Mucosa of descending colon (tissue), 3 donors: ENCODE measurements around the gene NOD2. TPM values are rescaled to one million over a fixed set of nuclear protein-coding genes. Genes with fewer than 3 reads are reported as not detected.

ENCODE experiments used
- ATAC-seq: fragments of 200-7000 bp; cut with Tn5 transposase; one replicate; pipeline ENCODE4 v1.9.1; 2020; ENCODE audit warnings: mild to moderate bottlenecking, moderate library complexity
- DNase-seq, 3 donors: peaks; one replicate each; pipeline ENCODE4 v3.0.0-alpha.2; 2020
- H3K36me3 ChIP-seq: fragments of 200-600 bp; one replicate; pipeline ENCODE4 v1.8.0; 2021; ENCODE audit warnings: low read depth, mild to moderate bottlenecking
- H3K4me1 ChIP-seq: fragments of 200-600 bp; one replicate; pipeline ENCODE4 v1.8.0; 2021; ENCODE audit warnings: low read depth, mild to moderate bottlenecking
- H3K4me3 ChIP-seq: fragments of 200-600 bp; one replicate; pipeline ENCODE4 v1.8.0; 2021; ENCODE audit warnings: mild to moderate bottlenecking
- H3K9me3 ChIP-seq: fragments of 200-600 bp; one replicate; pipeline ENCODE4 v1.8.0; 2021; ENCODE audit warnings: mild to moderate bottlenecking
- CTCF ChIP-seq: fragments of 200-600 bp; IDR thresholded peaks from one replicate; pipeline ENCODE4 v1.8.0; 2022; ENCODE audit warnings: antibody characterized with exemption, mild to moderate bottlenecking
- intact Hi-C, 2 donors: fragments of 100-400 bp; cut with DNase I in 1 of 2; cut with micrococcal nuclease in 1 of 2; formaldehyde crosslinking; loops; one replicate each; pipeline versions ENCODE4 v1.11.0 to v1.11.1; 2022; cut with DNase I, micrococcal nuclease
- total RNA-seq, 3 donors: library from RNA; stranded (reverse); fragmentation: NEBNext Ultra II Directional in 2 of 3; extraction: Animal tissue kit (Norgen Biotek cat#: 25700) in 2 of 3; gene quantifications; one replicate each; pipeline versions ENCODE4 v1.2.1 to v1.2.4, GENCODE V29; 2021 to 2023
- donor health status: DM: no; HTN: no; CAD: no; lungs with moderate emphysema.
- donor health status: DM: no; HTN: no; CAD: no.
- donor health status: DM: no; HTN: yes; CAD: no.

Gene NOD2
- total RNA-seq, 3 donors from 2014 or later, result 0.87 to 2.4 (median 2.0) TPM

GRCh38 chr16:50717494-50717893, 24.1 kb downstream of the NOD2 start:
- no peak overlapping the region for H3K4me3 ChIP-seq
- intact Hi-C loops, result no loop called here
- no peak for DNase-seq
- no peak for ATAC-seq
- H3K9me3 ChIP-seq, result no peaks in the 10 kb centered on the region
- H3K4me1 ChIP-seq, result peaks cover 8% of the 10 kb centered on the region
- no peak for TF ChIP-seq CTCF
- H3K36me3 ChIP-seq, result no peaks in the 10 kb centered on the region

- no peaks in the 10 kb centered on the region for H3K36me3 ChIP-seq
- intact Hi-C loops, result no loop called here
- no peaks in the 10 kb centered on the region for H3K9me3 ChIP-seq
- H3K4me3 ChIP-seq, result no peak overlapping the region
- no peak for DNase-seq
- no peak for ATAC-seq
- peaks cover 8% of the 10 kb centered on the region for H3K4me1 ChIP-seq
- no peak for TF ChIP-seq CTCF
Observed at GRCh38 chr16:50718061-50718760, 24.8 kb downstream of the NOD2 start.

- Histone ChIP-seq H3K4me3 (no peak overlapping the region), H3K4me1 (peaks cover 8% of the 10 kb centered on the region), H3K9me3 (no peaks in the 10 kb centered on the region), H3K36me3 (no peaks in the 10 kb centered on the region)
- DNase-seq (peak in 2 of 3 donors; percentile 44 to 59), ATAC-seq (peak; percentile 61)
- intact Hi-C loops, result no loop called here
- TF ChIP-seq CTCF, result no peak
Observed at GRCh38 chr16:50718761-50719400, 25.5 kb downstream of the NOD2 start.

- intact Hi-C loops, result no loop called here
- ATAC-seq, result peak; percentile 77
- H3K9me3 ChIP-seq, result no peaks in the 10 kb centered on the region
- H3K4me3 ChIP-seq, result no peak overlapping the region
- no peak for TF ChIP-seq CTCF
- DNase-seq, result peak in 2 of 3 donors; percentile 65 to 72
- peaks cover 8% of the 10 kb centered on the region for H3K4me1 ChIP-seq
- H3K36me3 ChIP-seq, result no peaks in the 10 kb centered on the region
Observed at GRCh38 chr16:50719401-50720337, 26.3 kb downstream of the NOD2 start.

GRCh38 chr16:50721549-50722404, 28.4 kb downstream of the NOD2 start:
- intact Hi-C loops, result no loop called here

More at GRCh38 chr16:50721549-50722404, 28.4 kb downstream of the NOD2 start:
- H3K9me3 ChIP-seq, result no peaks in the 10 kb centered on the region
- DNase-seq (no peak), ATAC-seq (no peak)
- peaks cover 8% of the 10 kb centered on the region for H3K4me1 ChIP-seq
- no peaks in the 10 kb centered on the region for H3K36me3 ChIP-seq
- no peak for TF ChIP-seq CTCF
- no peak overlapping the region for H3K4me3 ChIP-seq
